GM19328 (cell line): ENCODE results near the gene CETN1.

Experiments used
- ATAC-seq: cut with Tn5 transposase; IDR thresholded peaks from one replicate; pipeline ENCODE4 v1.9.1; 2021; ENCODE audit warnings: mild to moderate bottlenecking, moderate library complexity; ENCODE audit not compliant: unreplicated experiment

Gene CETN1

DNA sequence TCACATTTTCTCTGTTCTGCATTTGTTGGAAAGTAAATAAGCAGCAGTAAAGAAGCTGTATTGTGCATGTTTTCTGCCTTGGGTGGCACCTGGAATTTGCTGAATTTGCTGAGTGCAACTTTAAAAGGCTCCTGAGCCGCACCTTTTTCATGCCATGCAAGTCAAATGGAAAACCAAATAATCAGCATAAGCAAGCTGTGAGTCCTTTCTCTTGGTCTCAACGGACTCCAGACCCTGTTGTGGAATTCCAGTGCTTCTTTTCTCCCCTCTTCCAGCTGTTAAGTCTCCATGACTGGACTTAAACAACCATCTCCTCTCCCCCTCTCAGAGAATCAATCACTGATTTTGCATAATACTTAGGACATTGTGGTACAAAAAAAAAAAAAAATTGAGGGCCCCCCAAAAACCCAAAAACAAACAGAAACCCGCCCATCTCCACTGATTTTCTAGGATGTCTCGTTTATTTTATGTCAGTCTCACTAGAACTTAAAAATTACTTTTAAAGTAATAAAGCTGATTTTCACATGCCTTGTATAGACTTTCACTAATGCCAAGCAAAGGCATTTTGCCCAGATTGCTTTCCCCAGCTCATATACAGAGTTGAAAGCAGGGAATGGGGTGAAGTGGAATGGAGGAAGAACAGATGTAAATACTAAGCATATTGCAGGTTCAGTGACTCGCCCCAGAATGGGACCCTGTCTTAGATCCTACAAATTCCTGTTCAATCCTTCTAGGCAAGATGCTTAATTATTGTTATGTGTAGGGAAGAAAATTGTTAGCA lies 5.1 kb upstream of the CETN1 start:
- no peak for ATAC-seq

DNA sequence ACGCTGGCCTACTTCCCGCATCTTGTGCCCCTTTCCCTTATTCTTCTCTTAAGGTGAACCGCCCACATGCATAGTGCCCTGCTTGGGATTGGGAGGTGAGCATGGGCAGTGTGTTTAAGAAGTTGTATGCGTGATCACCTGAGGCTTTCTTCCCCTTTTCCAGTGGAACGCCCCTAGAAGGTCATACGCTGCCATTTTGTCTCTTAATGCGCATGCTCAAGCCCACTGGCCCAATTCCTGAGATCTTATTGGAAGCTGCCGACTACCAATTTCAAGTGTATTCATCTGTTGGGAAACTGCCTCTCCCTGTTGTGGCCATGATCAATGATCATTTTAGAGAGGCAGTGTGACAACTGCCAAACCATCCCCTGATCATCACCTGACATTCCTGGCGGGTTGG lies 3.3 kb upstream of the CETN1 start:
- no peak for ATAC-seq

DNA sequence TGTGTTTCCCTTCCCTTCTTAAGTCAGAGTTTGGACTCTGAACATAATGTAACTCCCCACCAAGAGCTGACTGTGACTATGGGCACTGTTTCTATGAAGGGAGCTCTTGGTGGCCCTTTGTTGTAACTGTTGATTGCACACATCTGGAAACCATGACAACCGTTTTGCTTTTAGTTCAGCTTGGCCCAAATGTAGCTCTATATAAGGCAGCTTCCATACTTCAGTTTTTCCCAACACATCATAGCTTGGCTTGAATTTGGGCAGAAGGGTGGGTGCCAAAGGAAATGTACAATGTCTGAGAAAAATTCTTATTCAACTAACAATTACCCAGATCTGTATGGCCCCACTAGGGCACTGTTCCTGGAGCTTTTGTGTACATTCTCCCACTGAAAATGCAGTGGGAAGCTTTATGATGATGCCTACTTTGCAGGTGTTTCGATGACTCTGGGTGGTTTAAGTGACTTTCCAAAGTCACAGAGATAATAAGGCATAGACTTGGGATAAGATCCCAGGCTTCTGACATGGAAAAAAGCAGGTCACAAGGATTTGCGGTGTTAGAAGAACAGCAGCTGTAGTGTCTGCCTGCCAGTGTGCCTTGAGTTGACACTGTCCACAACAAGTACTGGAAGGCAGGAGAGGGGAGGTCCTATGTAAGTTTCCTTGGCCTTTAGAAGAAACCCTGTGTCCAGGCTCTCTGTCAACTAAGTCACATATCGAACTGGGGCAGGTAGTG lies 2.4 kb upstream of the CETN1 start:
- ATAC-seq: no peak

DNA sequence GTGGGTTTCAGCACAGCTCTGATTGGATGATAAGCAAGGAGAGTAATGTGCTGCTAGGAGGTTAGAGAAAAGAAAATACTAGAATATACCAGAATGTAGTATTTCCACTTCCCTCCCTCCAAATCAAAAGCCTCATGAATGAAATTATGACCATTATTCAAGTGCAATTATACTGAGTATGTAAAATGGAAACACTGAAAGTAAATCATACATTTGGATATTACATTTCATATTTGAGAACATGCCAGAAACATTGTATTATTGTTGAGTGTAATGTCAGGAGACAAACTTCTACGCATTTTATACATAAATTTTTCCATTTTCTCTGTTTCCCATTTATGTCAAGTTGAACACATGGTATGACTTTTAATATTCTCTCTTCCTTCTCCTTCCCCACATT lies 942 bp upstream of the CETN1 start:
- no peak for ATAC-seq

DNA sequence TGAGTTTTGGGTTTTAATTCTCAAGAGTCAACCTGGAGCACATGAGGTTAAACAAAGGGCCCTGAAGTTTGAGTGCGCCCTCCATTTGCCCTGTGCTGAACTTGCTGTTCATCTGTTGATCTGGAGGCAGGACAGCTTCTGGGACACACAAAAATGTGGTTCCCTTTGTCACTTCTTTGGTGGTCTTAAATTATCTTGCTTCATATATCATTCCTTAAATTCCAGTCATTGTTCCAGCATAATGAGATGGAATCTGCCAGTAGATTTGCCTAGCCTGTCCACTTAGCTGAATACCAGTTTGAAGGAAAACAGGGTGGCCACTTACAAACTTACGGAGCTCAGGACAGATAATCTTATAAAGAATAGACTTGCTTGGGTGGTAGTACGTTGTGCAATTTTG lies 916 bp downstream of the CETN1 start:
- no peak for ATAC-seq

DNA sequence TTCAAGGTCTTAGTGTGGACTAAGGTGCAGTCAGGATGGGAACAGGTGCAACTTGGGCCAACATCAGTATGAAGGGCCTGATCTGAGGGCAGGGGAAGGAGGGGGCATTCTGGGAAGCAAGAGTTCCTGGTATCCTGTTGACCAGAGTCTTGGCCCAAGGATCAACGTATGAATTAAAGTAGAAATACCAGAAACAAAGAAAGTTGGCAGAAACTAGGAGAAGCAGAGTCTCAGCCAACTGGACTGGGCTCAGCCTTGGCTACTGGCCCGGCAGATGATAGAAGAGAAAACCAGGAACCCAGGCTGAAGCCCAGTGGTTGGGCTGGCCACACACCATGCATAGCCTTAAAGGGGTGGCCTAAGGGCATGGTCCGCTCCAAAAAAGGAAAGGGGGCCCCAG lies 2.3 kb downstream of the CETN1 start:
- ATAC-seq: no peak

DNA sequence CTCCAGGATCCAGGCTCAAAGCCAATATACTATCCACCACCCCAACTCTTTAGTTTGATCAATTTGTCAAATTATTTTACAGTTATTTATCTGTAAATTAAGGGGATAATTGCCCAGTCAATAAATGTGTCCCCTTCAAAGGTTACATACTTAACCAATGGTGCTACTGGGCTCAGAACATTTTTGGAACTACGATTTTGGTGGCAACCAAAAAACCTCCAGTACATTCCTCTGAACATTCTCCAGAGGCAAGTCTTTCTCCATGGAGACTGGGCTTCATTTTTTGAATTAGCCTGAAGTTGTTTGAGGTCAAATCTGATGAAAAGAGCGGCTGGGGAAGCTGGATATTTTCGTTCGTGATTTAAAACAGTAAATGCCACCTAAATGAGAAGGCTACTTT lies 14.9 kb downstream of the CETN1 start:
- no peak for ATAC-seq

DNA sequence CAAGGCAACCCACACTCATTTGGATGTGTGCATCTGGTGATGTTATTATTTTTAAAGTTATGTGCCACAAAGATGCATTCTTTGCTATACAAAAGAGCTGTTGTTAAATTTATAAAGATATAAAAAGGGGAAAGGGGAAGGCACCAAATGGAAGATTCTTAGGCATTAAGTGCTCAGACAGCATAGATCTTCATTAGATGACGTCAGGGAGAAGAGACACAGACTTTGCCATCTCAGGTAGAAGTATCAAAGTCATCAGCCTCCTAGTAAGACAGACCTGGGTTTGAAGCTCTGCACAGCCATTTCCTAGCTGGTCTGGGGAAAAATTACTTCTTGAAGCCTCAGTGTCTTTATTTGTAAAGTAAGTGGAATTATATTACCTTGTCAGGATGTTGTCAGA lies 15.4 kb downstream of the CETN1 start:
- ATAC-seq: no peak

DNA sequence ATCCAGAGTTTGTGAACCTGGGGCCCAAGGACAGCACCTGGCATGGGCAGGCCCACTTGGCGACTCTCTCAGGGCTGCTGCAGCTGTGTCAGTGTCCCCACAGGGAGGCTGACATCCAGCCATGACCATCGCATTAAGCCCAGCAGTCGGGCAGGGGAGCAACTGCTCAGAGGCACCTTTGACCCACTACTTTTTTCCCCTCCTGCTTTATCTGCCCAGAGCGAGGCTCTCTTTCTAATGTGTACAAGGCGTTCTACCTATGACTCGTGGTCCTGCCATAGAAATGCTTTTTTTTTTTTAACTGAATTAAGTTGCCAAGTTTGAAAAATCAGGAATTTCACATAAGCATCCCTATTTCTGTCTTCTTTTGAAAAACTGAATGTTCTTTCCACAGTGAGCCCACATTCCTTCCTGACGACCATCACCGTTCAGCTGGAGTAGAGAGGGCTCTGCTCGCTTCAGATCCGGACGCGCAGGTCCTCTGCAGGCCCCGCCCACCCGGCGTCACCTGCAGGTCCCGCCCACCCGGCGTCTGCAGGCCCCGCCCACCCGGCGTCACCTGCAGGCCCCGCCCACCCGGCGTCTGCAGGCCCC lies 16.2 kb downstream of the CETN1 start:
- ATAC-seq: no peak

DNA sequence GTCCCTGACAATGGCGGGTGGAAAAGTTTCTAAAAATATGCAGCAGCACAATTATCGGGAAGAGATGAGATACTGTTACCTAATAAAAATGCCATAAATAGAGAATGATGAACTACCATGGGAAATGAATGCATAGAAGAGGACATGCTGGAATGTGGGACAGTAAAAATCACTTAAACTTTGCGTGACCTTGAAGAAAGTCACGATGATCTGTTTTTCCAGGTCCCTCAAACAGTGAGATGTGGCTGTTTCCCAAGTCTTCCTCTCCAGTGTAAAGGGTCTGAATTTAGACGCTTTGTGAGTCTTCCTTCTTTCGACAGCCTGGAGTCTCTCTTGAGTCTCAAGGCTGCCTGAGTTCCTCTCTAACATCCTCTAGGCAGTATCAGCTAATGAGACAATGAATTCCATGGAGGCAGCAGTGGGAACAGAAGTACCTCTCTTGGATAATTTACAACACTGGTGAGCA lies 18.0 kb downstream of the CETN1 start:
- no peak for ATAC-seq

DNA sequence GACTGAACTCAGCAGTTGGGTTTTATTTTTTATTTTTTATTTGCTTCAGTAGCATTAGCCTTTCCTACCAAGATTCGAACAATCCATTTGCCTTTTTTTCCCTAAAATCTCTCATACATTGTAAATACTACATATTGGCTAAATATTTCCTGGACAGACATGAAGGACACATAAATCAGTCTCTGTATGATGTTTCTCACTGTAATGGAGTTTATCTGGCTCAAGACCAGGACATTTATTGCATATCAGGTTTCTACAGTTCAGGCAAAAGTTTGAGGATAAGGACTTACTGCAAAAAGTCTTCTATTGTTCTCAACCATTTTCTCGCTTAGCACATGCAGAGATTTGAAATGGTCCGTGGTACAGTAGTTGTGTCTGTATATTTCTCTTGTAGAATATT lies 19.9 kb downstream of the CETN1 start:
- no peak for ATAC-seq

DNA sequence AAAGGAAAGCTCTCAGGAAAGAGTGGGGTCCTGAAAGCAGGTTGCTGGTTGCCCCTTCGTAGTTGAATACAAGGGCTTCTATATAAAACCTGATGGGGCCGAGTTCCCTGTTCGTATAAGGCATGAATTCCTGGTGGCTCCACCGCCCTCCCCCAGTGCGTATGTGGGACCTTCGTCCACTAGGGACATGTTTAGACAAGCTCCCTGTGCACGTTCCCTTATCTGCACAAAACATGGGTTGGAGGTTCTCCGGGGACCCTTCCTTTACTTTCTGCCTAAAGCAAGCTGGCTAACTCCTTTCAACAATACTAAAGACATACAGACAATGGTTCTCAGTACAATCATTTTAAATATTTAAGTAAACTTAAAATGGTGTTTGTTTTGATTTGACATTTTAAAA lies 24.6 kb downstream of the CETN1 start:
- no peak for ATAC-seq

DNA sequence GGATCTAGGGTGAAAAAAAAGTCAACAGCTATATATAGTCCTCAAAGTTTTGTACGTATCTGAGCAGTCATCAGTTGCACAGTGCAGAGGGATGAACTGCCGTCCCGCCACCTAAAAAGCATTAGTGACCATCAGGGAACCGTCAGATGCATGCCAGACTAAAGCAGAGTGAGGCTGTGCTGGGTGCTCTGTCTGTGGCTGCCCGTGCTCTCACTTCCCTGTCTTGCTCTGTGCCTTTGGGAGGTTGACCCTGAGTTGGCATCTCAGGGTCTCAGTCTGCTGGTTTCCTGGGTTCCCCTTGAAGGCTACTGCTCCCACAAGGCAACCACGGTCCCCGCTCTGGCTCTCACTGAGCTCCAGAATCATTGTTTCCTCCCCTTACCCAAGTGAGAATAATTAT lies 27.8 kb downstream of the CETN1 start:
- ATAC-seq: no peak

DNA sequence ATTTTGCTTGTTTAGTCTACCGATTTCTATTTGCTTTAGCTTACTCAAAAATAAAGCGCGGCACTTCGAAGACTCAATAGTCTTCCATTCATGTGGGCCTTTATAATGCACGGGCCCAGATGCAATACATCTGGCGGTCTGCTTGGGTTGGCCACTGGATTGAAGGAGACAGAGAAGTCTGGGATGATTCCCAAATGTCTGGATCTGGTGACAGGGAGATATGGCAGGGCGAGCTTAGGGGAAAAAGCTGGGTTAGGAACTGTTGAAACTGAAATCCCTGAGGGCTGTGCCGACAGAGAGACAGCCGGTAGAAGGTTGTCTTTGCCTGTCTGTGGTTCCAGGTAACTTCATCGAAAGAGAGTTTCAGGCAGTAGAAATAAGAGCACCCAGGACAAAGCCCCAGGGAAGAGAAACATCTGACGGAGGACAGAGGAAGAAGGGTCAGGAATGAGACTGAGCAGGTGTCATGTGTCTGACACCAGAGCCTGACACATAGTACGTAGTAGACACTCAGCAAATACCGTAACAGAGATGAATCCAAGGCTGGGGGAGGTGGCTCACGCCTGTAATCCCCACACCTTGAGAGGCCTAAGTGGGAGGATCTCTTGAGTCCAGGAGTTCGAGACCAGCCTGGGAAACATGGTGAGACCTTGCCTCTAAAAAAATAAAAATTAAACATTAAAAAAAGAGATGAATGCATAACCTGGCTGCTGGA lies 30.2 kb downstream of the CETN1 start:
- no peak for ATAC-seq

DNA sequence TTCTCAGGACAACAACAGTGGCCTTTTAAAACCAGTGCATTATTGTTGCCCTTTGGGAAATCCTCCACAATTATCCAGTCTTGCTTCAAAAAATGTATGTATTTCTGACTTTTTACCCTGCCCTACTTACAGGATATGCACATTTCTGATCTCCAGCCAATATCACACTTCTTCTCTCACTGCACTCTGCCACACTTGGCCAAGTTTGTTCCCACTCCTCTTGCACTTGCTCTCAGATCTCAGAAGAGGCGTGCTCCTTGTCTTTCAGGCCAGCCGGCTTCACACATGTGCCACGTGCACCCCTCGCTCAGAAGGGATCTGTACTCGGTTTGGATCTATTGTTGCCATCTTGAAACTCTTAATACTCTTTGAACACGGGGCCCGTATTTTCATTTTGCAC lies 32.0 kb downstream of the CETN1 start:
- ATAC-seq: no peak

DNA sequence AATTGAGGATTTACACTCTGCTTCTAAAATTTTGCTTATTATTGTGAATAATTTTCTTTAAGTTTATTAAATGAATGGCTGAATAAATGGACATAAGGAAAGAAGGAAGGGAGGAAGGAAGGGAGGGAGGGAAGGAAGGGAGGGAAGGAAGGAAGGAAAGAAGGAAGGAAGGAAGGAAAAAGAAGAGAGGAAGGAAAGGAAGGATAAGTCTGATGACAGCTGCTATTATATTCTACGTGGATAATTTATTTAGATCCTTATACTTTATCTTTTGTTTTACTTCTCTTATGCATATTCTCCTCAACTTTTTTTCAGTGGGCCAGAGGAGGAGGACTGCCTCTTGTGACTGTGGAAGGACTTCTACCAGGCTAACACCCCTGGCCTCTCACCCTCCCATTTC lies 34.0 kb downstream of the CETN1 start:
- ATAC-seq: no peak

DNA sequence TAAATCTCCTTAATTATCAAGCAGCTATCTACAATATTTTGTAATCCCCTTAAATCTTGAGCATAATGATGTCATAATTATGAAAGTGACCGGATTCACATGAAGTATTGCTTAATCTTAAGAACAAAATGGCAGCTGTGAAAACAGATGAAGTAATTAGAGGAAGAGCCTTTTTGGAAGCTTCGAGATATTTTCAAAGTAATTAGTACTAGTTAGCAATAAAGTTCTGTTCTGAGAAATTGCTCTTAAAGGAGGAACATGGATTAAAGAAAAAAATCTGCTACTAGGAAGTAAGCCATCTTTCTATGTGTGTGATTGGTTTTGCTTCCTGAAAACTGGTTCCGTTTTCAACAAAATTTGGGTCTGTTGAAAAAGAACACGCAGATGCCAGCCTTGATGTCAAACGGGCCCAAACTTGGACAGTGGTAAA lies 34.9 kb downstream of the CETN1 start:
- no peak for ATAC-seq

DNA sequence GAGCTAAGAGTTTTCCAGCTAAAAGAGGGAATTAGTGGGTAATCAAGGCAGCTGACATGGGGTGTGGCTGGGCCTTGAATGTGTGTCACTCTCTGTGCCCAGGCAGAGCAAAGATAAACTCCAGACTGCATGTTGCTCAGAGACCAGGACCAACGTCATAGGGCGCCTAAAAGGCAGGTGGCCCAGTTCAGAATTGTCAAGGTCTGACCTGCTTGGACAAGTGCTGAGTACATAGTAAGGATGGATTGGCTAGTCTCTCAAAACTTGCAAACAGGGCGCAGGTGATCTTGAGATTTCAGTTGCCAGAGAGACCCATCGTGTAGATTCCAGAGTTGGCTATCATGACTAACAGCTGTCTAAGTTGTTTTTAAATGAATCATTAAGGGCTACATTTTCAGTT lies 35.6 kb downstream of the CETN1 start:
- no peak for ATAC-seq

DNA sequence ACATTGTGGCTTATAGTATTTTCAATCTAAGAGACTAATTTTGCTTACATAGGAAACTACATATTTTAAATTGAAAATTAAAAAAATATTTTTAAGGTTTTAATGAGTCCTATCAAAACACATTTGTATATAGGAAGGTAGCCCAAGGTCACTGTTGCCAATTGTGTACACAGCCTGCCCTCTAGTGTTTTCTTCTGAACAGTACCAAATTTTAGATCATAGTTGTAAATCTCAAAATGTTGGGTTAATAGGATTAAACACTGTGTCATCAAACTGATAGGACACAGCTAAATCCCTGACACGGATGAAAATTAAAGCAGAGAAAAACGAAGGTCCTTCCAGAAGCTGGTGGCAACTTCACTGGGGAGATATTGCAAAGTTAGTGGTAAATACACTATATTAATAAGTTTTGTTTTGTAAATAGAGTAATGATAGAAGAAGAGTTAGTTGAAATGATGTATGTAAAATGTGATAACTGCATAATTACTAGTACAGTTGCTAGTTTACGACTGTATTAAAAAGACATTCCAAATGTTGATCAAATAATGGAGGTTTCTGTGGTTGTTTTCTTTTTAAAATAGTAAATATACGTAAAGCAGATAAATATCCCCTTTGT lies 36.3 kb downstream of the CETN1 start:
- ATAC-seq: no peak

DNA sequence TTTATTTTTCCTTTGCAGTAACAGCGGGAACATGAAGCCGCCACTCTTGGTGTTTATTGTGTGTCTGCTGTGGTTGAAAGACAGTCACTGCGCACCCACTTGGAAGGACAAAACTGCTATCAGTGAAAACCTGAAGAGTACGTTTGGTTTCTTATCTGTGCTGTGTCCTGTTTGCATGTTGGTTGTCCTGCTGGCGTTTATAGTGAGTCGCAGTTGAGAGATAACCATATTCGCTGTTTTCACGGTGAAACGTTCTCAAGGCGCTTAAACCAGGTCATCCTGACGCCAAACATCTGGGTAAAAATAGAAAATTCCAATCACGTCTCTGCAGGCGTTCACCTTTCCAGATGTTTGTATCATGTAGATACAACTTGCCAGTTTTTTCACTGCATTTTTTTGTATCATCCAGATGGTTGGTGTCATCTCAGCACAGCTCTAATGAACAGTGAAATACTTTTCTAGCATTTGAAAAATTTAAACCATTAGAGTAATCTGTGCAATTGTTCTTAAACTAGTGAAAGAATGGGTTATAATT lies 37.9 kb downstream of the CETN1 start:
- no peak for ATAC-seq

DNA sequence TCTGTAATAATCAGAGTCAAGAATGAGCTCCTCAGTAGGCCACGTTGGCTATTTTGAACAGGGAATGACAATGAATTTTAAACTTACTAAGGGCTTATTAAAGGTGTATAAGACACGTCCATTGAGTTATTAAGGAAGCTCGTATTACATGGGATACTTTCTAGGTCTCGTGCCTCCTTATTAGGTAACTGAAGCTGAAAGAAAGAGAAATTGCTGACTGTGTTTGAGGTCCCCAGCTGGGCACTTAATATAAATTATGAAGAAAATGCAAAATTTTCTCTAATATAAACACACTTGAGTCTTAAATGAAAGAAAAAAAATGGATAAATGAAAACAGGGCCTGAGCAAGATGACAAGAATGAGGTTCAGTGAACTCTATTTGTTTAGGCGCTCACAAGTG lies 38.4 kb downstream of the CETN1 start:
- no peak for ATAC-seq
